ENCODE measurements around the gene MSANTD2.

MSANTD2 gene

DNA sequence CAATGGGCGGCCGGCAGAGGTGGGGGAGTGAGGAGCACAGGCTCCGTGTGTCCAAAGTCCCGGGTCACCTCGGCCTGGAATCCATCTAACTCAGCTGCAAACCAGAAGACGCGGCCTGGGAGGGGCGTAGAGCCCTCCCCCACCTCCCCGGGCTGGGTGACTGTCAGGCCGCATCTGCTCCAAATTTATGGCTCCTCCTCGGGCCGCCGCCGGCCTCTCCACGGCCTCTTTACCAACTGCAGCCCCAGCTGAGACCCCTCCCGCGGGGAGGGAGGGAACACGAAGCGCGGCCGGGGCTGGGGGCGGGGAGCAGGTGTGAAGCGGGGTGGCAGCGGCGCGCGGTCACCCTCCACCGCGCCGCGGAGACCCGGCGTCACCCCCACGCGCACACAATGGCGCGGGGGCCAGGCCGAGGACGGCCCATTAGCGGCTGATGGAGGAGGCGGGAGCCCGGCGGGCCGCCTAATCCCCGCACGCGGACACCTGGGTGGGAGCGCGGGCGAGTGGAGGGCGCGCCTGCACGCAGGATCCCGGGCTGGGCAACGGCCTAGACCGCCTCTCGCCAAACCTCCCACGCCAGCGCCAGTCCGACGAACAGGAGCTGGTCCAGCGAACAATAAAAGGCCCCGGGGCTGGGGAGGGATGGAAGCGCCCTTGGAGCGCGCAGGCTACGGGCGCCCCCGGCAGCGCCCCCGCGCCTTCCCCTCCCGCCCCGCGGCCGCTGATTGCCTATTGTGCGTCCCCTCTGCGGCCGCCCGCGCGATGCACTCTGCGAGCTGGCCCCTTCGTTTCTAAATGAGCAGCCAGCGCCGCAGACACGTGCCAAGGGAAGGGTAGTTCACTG is 39.1 kb upstream of the MSANTD2 start:
- Histone ChIP-seq H3K79me2 (ENCODE audit: insufficient read depth, low read length) (no peaks in the 10 kb centered on the region), H3F3A (ENCODE audit: insufficient read depth, low read length) (no peaks in the 10 kb centered on the region), H4K20me1 (ENCODE audit: insufficient read depth, low read length) (no peaks in the 10 kb centered on the region), H2AFZ (ENCODE audit: low read length) (no peak overlapping the region), H3K9me3 (ENCODE audit: low read length) (no peaks in the 10 kb centered on the region), H3K4me2 (ENCODE audit: low read length) (no peak overlapping the region), H3K36me3 (ENCODE audit: insufficient read depth, low read length) (no peaks in the 10 kb centered on the region), H3K9me2 (ENCODE audit: low read depth, low read length) (no peaks in the 10 kb centered on the region), H3K27ac (ENCODE audit: low read depth, low read length, poor library complexity, severe bottlenecking) (no peak overlapping the region), H3K9ac (ENCODE audit: low read length) (no peak overlapping the region), H3K4me3 (ENCODE audit: low read depth, low read length, poor library complexity, severe bottlenecking) (no peak overlapping the region), H3K27me3 (ENCODE audit: insufficient read depth, low read length) (no peaks in the 10 kb centered on the region), H3K4me1 (ENCODE audit: insufficient read depth, low read length, severe bottlenecking) (peaks cover 5% of the 10 kb centered on the region)
- TF ChIP-seq, protein P1, sequence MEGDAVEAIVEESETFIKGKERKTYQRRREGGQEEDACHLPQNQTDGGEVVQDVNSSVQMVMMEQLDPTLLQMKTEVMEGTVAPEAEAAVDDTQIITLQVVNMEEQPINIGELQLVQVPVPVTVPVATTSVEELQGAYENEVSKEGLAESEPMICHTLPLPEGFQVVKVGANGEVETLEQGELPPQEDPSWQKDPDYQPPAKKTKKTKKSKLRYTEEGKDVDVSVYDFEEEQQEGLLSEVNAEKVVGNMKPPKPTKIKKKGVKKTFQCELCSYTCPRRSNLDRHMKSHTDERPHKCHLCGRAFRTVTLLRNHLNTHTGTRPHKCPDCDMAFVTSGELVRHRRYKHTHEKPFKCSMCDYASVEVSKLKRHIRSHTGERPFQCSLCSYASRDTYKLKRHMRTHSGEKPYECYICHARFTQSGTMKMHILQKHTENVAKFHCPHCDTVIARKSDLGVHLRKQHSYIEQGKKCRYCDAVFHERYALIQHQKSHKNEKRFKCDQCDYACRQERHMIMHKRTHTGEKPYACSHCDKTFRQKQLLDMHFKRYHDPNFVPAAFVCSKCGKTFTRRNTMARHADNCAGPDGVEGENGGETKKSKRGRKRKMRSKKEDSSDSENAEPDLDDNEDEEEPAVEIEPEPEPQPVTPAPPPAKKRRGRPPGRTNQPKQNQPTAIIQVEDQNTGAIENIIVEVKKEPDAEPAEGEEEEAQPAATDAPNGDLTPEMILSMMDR (IDR thresholded peaks at IDR 0.05; ENCODE audit: low read length) = no peak
- no peak for TF ChIP-seq EZH2 (IDR thresholded peaks at IDR 0.05; ENCODE audit: borderline replicate concordance, low read length)

DNA sequence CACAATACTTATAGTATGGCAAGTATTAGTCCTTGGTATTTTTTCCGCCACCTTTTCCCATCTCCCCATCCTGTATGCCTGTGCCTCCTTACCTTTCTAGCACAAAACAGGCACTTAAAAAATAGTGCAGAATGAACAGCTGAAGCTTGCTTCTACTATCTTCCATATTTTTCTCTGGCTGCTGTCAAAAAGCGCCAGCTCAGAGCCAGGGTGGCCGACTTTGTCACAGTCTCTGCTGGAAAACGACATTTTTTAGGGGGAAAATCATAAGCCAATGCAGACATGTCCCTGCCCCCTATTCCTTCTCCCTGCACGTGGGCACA is 38.6 kb upstream of the MSANTD2 start:
- no peaks in the 10 kb centered on the region for H3K79me2 ChIP-seq (ENCODE audit: insufficient read depth, low read length)
- no peaks in the 10 kb centered on the region for H3K36me3 ChIP-seq (ENCODE audit: insufficient read depth, low read length)
- TF ChIP-seq, protein P1 (IDR thresholded peaks at IDR 0.05; ENCODE audit: low read length) = no peak
- no peak for TF ChIP-seq EZH2 (IDR thresholded peaks at IDR 0.05; ENCODE audit: borderline replicate concordance, low read length)
- H3K27ac ChIP-seq (ENCODE audit: low read depth, low read length, poor library complexity, severe bottlenecking) = no peak overlapping the region
- H3K9me3 ChIP-seq (ENCODE audit: low read length) = no peaks in the 10 kb centered on the region
- H3K4me3 ChIP-seq (ENCODE audit: low read depth, low read length, poor library complexity, severe bottlenecking) = no peak overlapping the region
- H3K4me1 ChIP-seq (ENCODE audit: insufficient read depth, low read length, severe bottlenecking) = peaks cover 5% of the 10 kb centered on the region
- H3F3A ChIP-seq (ENCODE audit: insufficient read depth, low read length) = no peaks in the 10 kb centered on the region
- H3K9ac ChIP-seq (ENCODE audit: low read length) = no peak overlapping the region
- H3K4me2 ChIP-seq (ENCODE audit: low read length) = no peak overlapping the region
- H2AFZ ChIP-seq (ENCODE audit: low read length) = no peak overlapping the region
- no peaks in the 10 kb centered on the region for H3K9me2 ChIP-seq (ENCODE audit: low read depth, low read length)
- no peaks in the 10 kb centered on the region for H4K20me1 ChIP-seq (ENCODE audit: insufficient read depth, low read length)
- no peaks in the 10 kb centered on the region for H3K27me3 ChIP-seq (ENCODE audit: insufficient read depth, low read length)

DNA sequence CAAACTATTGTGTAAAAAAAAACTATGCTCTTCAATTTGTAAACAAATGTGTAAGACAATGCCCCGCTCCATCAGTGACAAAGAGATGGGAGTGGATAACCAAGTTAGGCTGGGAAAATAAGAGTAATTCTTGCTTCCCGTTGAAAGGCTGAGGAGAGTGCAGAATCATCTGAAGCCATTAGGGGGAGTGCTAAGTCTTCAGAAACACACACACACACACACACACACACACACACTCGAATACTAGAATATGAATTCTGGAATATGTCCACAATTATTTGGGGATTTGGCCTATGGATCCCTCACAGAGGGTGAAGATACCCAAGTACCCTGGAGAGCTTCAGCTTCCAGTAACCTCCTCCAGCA is 37.3 kb upstream of the MSANTD2 start:
- Histone ChIP-seq H3F3A (ENCODE audit: insufficient read depth, low read length) (no peaks in the 10 kb centered on the region), H3K36me3 (ENCODE audit: insufficient read depth, low read length) (no peaks in the 10 kb centered on the region), H4K20me1 (ENCODE audit: insufficient read depth, low read length) (no peaks in the 10 kb centered on the region), H3K27ac (ENCODE audit: low read depth, low read length, poor library complexity, severe bottlenecking) (no peak overlapping the region), H3K4me3 (ENCODE audit: low read depth, low read length, poor library complexity, severe bottlenecking) (no peak overlapping the region), H3K4me1 (ENCODE audit: insufficient read depth, low read length, severe bottlenecking) (peaks cover 5% of the 10 kb centered on the region), H3K79me2 (ENCODE audit: insufficient read depth, low read length) (no peaks in the 10 kb centered on the region), H3K9me2 (ENCODE audit: low read depth, low read length) (no peaks in the 10 kb centered on the region), H3K9ac (ENCODE audit: low read length) (no peak overlapping the region), H3K4me2 (ENCODE audit: low read length) (no peak overlapping the region), H3K9me3 (ENCODE audit: low read length) (no peaks in the 10 kb centered on the region), H3K27me3 (ENCODE audit: insufficient read depth, low read length) (no peaks in the 10 kb centered on the region), H2AFZ (ENCODE audit: low read length) (no peak overlapping the region)
- TF ChIP-seq, protein P1 (IDR thresholded peaks at IDR 0.05; ENCODE audit: low read length) = no peak; the same call in 1 of the 2 replicates
- TF ChIP-seq EZH2 (IDR thresholded peaks at IDR 0.05; ENCODE audit: borderline replicate concordance, low read length) = no peak

All from OCI-LY1 (cell line).